Stimulated activated CD4-positive, alpha-beta T cell treated with anti-CD3 and anti-CD28 coated beads, TNF-alpha, amount 100 ng/mL, for 1 hour (primary cell): ENCODE measurements around the gene DHDH.

Experiments used
- DNase-seq, 3 donors: peaks; one replicate each; pipeline ENCODE4 v3.0.0-alpha.2; 2020; ENCODE audit warnings: low read depth in 3 of 3, low spot score in 1 of 3

Gene DHDH

DNA sequence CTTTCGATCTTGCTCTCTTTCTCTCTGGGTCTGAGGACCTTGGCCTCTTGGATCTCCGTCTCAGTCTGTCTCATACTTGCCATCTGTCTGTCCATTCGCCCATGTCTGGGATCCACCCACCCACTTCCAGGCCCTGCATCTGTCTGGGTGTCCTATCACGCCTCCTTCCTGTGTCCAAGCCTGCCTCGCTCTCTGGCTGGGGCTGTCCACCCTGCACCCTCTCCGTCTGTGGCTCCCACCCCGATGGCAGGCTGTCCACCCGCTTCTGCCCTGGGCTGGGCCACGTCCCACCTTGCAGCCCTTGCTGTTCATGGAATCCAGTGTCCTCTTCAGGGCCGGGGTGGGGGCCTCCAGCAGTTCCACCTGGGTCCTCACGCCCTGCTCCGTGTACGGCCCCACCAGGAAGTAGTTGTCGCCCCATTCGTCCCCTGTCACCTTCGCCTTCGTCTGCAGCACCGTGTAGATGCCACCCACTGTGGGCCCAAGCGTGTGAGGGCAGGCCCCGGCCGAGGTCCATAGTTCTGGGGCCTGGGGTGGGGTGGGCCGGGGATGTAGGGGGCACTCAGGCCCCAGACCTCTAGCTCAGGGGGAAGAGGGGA is 57.6 kb downstream of the DHDH start:
- no peak for DNase-seq

DNA sequence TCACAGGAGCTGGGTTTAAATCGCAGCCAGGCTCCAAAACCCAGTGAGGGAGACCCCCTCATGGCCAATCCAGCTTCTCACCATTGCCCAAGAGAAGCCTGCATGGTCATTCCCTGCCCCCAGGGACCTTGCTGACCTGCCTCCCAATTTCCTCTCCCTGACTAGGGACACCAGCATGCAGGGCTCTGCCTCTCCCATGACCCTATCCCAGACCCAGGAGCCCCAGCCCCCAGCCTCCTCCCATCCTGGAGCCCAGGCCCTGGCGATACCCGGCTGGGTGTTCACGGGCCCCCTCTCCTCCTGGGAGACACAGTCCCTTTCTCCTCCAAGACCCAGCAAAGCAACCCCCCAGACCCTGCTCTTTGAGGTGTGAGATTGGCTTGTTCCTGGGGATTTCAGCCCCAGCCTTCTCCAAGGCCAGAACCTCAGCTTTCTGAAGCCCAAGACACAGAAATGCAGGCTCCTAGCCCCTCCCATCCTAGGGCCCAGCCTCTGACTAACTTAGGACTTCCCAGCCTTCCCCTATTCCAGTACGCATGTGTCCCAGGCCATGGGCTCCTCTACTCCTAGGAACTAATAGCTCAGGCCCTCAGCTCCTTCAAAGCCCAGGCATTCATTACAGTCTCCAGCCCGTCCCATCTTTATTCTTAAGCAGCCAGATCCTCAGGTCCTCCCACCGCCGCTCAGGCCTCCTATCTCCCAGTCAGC is 58.5 kb downstream of the DHDH start:
- DNase-seq, result no peak

DNA sequence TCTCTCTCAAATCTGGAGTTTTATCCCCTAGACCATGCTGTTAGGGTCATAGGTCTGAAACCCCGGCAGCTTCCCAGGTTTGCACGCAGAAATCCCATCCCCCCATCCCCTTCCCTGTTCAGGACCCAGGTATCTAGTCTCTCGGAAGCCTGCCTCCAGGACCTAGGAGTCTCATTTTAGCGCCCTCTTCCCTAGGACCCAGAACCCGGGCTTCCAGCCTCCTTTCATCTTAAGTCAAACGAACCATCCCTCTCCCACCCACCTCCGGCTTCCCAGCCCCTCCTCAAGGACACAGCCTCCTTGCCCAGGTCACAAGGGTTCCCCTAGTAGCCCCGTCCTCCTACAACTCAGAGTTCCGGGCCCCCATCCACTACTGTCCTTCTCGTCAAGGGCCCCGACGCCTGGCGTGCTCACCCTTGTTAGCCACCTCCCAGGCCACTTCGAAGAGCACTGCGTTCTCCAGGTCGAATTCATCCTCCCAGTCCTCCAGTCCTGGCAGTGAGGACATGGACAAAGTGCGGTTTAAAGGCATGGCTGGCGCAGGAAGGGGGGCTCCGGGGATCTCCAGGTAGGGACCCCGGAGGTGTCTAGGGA is 59.2 kb downstream of the DHDH start:
- no peak for DNase-seq

DNA sequence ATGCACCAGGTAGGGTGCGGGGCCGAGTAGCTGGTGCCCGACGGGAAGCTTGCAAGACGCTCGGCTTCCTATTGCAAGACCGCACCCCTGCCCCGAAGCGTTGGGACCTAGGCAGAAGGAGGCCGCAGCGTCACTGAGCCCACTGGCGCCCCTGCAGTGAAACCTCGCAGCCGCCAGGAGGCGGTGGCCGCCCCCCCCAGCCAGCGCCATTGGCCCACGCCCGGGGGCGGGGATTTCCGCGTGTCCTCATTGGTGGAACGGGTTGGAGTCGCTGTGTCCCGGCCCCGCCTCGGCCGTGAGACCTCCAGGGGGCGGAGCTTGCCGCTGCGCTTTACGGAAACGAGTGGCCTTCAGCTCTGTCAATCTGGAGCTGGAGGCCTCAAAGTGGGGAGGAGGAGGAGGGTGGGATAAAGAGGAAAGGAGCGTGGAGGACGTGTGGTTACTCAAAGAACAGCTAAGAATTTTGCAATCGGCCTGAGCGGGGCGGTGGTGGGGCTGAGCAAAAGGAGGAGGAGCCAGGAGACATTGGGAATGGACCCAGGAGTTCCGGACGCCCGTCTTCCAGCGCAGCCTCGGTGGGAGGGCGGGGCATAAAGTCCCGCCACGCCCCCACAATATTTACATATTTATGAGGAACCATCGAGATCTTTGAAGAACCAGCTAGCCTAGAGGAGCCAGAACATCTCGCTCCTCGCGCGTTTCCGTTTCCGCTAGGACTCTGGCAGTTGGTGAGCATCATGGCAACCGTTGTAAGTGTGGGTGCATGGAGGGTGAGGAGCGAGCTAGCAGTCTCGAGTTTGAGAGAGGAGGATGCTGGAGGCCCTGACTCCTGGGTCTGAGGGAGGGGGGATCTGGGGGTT is 59.9 kb downstream of the DHDH start, which contains the start of the genes GYS1 and RUVBL2:
TSS of gene GYS1 (minus strand) at position 135 of the 860 bp plus-strand sequence. CDS start 197 bp downstream, outside the sequence.
TSS of gene RUVBL2 (plus strand) at position 713 of the 860 bp plus-strand sequence. CDS start at position 738, 25 bp downstream.
- peak; percentile 97 to 99 (median 99) for DNase-seq

DNA sequence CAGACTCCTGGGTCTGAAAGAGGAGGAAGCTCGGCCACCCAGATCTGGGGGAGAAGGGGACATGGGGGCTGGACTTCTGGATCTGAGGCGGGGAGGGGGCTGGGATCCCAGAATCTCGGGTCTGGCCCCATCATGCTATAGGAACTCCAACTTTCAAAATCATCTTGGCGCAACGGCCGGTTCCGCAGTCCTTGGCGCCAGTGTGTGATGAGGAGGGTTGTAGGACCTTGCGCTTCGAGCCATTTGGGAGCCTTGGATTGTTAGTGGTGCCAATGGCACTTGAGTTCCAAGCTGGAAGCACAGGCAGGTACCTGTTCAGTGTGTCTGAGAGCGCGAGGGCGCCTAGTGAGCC is 60.5 kb downstream of the DHDH start:
- no peak for DNase-seq
